HS-27A (cell line): ENCODE measurements around the gene WNT10A.
A peak's percentile ranks its signal among the peaks of the same experiment; 100 is the strongest.
"Not testable (repeated sequence)": the region's sequence is repeated elsewhere in the genome, so short reads cannot be mapped to it uniquely, and the experiment has no call there.

Experiments used
- DNase-seq: peaks from one replicate; pipeline ENCODE4 v3.0.0-alpha.2; 2012; ENCODE audit warnings: low read depth, missing footprints

Gene WNT10A

GRCh38 chr2:218880102-218880858, at the start of gene WNT10A:
TSS of gene WNT10A (plus strand) at chr2:218880852. CDS start at chr2:218880996, 144 bp downstream.
- DNase-seq, result no peak

- no peak for DNase-seq
Measured at GRCh38 chr2:218831378-218831990, 49.2 kb upstream of the WNT10A start, which contains the start of gene PRKAG3. TSS of gene PRKAG3 (minus strand) at chr2:218831803.

DNA sequence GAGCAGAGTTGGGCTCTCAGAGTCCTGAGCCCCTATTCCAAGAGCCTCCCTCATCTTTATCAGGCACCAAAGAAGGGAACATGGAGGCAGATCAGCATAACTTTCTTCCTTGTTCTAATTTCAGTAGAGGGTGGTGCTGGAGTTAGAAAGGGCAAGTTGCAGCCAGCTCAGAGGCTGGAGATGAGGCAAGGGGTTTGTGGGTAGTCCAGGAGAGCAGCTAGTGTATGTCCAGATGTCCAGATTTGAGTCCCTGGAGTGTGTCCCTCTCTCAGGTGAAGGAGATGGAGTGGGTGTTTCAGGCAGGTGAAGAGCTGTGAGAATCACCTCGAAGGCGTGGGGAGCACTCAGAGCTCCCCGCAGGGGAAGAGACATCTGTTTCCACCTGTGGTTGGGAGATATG, 48.6 kb upstream of the WNT10A start:
- DNase-seq, result no peak

GRCh38 chr2:218832520-218832919, 48.1 kb upstream of the WNT10A start:
- DNase-seq, result peak; percentile 17

DNA sequence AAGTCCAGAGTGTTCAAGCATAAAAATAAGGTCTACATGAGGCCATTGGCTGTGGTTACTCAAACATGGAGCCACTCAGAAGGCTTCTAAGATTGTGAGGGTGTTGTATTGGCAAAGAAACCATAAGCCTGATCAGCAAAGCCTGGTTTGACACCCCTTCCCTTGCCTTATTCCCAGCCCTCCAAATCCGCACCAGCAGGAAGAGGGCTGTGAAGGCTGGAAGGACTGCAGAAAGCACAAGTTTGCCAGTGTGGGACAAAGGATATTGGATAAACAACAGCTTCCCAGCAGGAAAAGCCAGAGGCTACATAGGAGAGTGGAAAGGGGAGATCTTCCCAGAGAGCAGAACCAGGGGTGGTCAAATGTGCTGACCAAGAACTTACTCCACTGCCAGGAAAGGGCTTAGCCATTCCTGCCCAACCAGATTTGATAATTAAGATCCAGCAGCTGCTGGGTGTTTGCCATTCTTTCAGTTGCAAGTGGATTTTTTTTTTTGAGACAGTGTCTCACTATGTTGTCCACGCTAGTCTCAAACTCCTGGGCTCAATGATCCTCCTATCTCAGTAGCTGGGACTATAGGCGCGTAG, 47.5 kb upstream of the WNT10A start:
- DNase-seq, result no peak

DNA sequence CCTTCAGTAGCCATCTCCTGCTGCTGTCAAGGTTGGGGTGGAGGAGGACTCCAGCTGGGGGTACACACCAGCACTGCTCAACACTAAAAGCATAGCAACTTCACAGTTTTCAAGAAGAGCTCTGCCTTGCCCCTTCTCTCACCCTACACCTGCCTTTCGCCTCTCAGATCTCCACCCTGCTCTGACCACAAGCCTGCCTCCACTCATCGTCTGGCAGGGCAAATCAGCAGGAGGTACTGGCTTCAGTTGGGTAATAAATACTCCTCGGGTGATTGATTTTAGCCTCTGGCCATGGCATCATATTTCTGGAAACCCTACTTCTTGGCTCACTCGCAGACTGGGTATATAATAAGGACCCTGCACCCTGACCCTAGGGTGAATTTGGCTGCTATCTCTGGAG, 46.0 kb upstream of the WNT10A start:
- DNase-seq, result no peak

DNA sequence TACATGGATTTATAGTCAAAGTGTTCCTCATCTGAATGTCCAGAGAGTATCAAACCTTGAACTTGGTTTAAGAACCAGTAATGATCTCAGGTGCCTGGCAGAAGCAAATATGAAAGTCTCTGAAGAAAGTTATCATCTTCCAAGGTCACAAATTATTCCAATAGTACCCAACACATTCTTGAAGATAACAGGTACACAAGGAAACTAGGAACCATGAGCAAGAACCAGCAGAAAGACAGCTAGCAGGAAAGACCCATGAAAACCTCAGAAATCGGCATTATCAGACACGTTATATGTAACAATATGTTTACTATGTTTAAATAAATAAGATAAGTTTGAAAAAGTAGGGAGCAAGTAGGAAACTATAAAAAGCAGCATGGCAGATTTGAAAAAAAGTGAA, 43.2 kb upstream of the WNT10A start:
- no peak for DNase-seq

GRCh38 chr2:218839430-218839829, 41.2 kb upstream of the WNT10A start:
- no peak for DNase-seq

DNA sequence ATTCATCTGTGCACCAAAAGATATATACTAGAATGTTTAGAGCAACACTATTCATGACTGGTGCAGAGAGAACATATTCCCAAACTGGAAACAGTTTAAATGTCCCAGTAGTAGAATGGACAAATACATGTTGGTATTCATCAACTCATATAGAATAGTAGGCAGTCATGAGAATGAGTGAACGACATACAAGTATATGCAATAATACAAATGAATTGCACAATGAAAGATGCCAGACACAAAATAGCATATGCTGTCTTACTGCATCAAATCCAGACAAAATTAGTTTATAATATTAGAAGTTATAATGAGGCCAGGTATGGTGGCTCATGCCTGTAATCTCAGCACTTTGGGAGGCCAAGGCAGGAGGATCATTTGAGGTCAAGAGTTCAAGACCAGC, 40.8 kb upstream of the WNT10A start:
- DNase-seq, result no peak

GRCh38 chr2:218844334-218844733, 36.3 kb upstream of the WNT10A start:
- DNase-seq, result not testable (repeated sequence)

DNA sequence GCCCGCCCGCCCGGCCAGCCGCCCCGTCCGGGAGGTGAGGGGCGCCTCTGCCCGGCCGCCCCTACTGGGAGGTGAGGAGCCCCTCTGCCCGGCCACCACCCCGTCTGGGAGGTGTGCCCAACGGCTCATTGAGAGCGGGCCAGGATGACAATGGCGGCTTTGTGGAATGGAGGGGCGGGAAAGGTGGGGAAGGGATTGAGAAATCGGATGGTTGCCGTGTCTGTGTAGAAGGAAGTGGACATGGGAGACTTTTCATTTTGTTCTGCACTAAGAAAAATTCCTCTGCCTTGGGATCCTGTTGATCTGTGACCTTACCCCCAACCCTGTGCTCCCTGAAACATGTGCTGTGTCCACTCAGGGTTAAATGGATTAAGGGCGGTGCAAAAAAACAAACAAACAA, 33.7 kb upstream of the WNT10A start:
- DNase-seq, result not testable (repeated sequence)

- no peak for DNase-seq
Measured at GRCh38 chr2:218849721-218850120, 30.9 kb upstream of the WNT10A start.

DNA sequence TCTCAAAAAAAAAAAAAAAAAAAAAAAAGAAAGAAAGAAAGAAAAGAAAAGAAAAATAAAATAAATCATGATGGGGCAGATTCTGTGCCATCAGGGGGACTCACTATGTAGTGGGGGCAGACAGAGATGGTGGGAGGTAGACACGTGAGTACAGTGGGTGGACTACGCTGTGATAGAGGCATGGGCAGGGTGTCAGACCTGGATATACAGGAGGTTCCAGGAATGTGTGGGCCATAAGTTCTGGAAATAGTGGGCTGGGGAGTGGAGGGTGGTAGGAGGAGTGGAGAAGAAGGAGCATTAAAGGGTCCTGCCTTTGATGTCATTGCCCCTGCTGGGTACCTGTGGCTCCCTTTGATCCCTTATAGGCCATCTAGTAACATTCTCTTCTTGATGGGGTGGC, 29.9 kb upstream of the WNT10A start:
- no peak for DNase-seq

- DNase-seq, result no peak
Measured at GRCh38 chr2:218851286-218851685, 29.4 kb upstream of the WNT10A start.

- no peak for DNase-seq
Measured at GRCh38 chr2:218852911-218853667, 27.6 kb upstream of the WNT10A start.

- DNase-seq, result no peak
Measured at GRCh38 chr2:218853766-218854165, 26.9 kb upstream of the WNT10A start.

DNA sequence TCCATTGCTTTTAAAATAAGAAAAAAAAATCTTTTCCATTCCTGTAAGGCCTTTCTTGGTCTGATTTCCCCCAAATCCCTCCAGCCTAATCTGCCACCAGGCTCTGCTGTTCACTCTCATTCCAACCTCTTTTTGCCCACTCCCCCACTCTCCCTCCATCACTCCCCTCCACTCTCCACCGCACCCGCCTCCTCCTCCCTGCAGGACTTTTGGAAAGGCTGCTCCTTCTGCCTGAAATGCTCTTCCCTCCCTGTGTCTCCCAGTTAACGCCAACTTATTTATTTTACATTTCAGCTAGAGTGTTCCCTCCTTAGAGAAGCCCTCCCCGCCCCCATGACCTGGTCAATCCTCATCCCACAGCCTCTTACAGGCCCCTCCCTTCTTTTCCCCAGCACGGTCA, 25.8 kb upstream of the WNT10A start:
- DNase-seq, result no peak

- DNase-seq, result no peak
Measured at GRCh38 chr2:218855305-218856166, 25.1 kb upstream of the WNT10A start.

DNA sequence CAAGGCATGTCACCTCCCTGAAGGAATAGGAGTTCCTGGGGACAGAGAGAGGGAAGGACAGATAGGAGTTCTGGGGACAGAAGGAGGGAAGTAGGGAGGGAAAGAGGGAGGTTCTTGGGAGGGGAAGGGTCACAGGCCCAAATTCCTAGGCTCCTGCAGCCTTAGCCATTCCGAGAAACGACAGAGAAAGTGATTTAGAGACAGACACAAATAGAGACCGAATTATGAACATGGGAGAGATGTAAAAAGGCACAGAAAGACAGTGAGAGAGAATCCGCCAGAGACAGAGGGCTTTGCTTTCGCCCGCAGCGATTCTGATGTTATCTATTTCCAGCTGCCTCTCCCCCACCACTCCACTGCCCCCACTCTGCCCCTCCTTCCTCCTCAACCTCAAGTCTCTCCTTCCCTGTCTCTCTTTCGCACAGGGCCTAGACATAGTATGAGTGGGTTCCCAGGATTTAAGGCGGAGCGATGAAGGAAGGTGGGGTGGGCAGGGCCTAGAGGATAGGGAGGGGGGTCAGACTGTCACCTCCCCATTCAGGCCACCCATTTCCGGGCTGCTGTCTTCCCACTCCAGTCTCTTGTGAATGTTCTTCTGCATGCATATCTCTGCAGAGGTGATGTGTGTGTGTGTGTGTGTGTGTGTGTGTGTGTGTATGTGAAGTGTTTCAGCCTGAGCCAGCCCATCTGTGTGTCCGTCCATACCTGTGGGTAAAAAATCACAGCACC, 24.3 kb upstream of the WNT10A start:
- DNase-seq, result no peak

DNA sequence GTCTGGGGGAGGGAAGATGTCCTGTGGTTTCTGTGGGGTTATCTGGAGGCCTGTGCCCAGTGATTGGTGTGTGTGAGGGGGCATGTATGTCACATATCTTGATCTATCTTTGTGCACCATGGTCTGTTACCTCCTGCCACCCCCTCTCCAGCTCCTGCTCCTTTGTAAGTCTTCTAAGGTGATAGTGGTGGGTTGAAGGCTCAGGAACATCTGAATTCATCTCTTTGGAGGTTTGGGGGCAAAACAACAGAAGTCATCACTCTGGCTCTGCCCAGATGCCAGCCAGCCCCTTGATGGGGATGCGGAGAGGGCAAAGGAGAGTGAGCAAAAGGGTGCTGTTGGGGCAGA, 23.8 kb upstream of the WNT10A start:
- DNase-seq, result no peak
